HEK293 (cell line): ENCODE data around the gene CSK.
A peak's percentile ranks its signal among the peaks of the same experiment; 100 is the strongest.

ENCODE experiments used
- CTCF ChIA-PET: fragments of 350-600 bp; formaldehyde crosslinking; extraction: SDS; loops from one replicate; lab custom pipeline; 2021; ENCODE audit warnings: antibody characterized with exemption; lab: Yijun Ruan, JAX
- POLR2A ChIA-PET: fragments of 300-600 bp; formaldehyde crosslinking; extraction: SDS; loops from one replicate; lab custom pipeline; 2020; ENCODE audit warnings: antibody characterized with exemption, inconsistent platforms; lab: Yijun Ruan, JAX
- H3K27ac ChIP-seq: fragments of 200-500 bp; sonication (Bioruptor generic); 2 replicates; pipeline ENCODE4 v1.5.1; 2014; ENCODE audit warnings: low read depth, low read length, control low read depth, inconsistent platforms; ENCODE audit errors: extremely low read depth
- H3K36me3 ChIP-seq, 2 experiments: fragments of 200-500 bp in 1 of 2; sonication (Bioruptor generic) in 1 of 2; 1 replicate in 1 of 2; 2 replicates in 1 of 2; pipeline ENCODE4 v1.5.1; 2014 to 2017; ENCODE audit warnings: inconsistent platforms in 2 of 2, low read length in 2 of 2; ENCODE audit not compliant: control insufficient read depth in 2 of 2, insufficient read depth in 1 of 2
- H3K4me1 ChIP-seq: fragments of 200-500 bp; sonication (Bioruptor generic); 2 replicates; pipeline ENCODE4 v1.5.1; 2014; ENCODE audit warnings: mild to moderate bottlenecking, low read length, inconsistent platforms; ENCODE audit not compliant: control insufficient read depth, insufficient read depth
- H3K4me3 ChIP-seq: 2 replicates; pipeline ENCODE4 v1.5.1; 2011; ENCODE audit warnings: low read depth, mild to moderate bottlenecking, control low read depth, low read length, moderate library complexity
- H3K9me3 ChIP-seq: fragments of 200-500 bp; sonication (Bioruptor generic); 2 replicates; pipeline ENCODE4 v1.5.1; 2014; ENCODE audit warnings: low read depth, low read length, inconsistent platforms; ENCODE audit not compliant: control insufficient read depth, insufficient read depth
- BCL11B ChIP-seq: fragments of 450-650 bp; formaldehyde crosslinking; IDR thresholded peaks from 2 replicates; pipeline ENCODE4 v1.5.1; 2016; ENCODE audit warnings: low read depth, missing biosample characterization, missing genetic modification characterization
- KLF10 ChIP-seq: fragments of 450-650 bp; IDR thresholded peaks from 2 replicates; pipeline ENCODE4 v1.5.1; 2018; ENCODE audit warnings: missing biosample characterization, mild to moderate bottlenecking, missing genetic modification characterization
- PRDM1 ChIP-seq: fragments of 450-650 bp; formaldehyde crosslinking; IDR thresholded peaks from 2 replicates; pipeline ENCODE4; 2016; ENCODE audit warnings: missing biosample characterization, missing genetic modification characterization
- SALL2 ChIP-seq: fragments of 450-650 bp; formaldehyde crosslinking; IDR thresholded peaks from 2 replicates; pipeline ENCODE4 v1.5.0; 2017; ENCODE audit warnings: missing biosample characterization, mild to moderate bottlenecking, missing genetic modification characterization, borderline replicate concordance
- SP3 ChIP-seq: fragments of 450-650 bp; formaldehyde crosslinking; IDR thresholded peaks from 2 replicates; pipeline ENCODE4 v1.5.1; 2016; ENCODE audit warnings: missing biosample characterization, missing genetic modification characterization
- ZEB2 ChIP-seq: fragments of 450-650 bp; formaldehyde crosslinking; IDR thresholded peaks from 2 replicates; pipeline ENCODE4 v1.5.1; 2016; ENCODE audit warnings: missing biosample characterization, missing genetic modification characterization
- ZNF138 ChIP-seq: fragments of 450-650 bp; formaldehyde crosslinking; IDR thresholded peaks from 2 replicates; pipeline ENCODE4 v1.5.1; 2016; ENCODE audit warnings: missing biosample characterization, missing genetic modification characterization, borderline replicate concordance
- ZNF140 ChIP-seq: fragments of 450-650 bp; formaldehyde crosslinking; IDR thresholded peaks from 2 replicates; pipeline ENCODE4 v1.5.1; 2016; ENCODE audit warnings: missing biosample characterization, missing genetic modification characterization
- ZNF248 ChIP-seq: fragments of 450-650 bp; formaldehyde crosslinking; IDR thresholded peaks from 2 replicates; pipeline ENCODE4 v1.5.1; 2017; ENCODE audit warnings: missing biosample characterization, missing genetic modification characterization
- ZNF341 ChIP-seq: fragments of 450-650 bp; formaldehyde crosslinking; IDR thresholded peaks from 2 replicates; pipeline ENCODE4; 2016; ENCODE audit warnings: low read depth, missing biosample characterization, missing genetic modification characterization
- ZNF366 ChIP-seq: fragments of 450-650 bp; formaldehyde crosslinking; conservative IDR thresholded peaks from 2 replicates; pipeline ENCODE4 v1.5.1; 2016; ENCODE audit warnings: missing biosample characterization, missing genetic modification characterization
- ZNF423 ChIP-seq: fragments of 450-650 bp; formaldehyde crosslinking; IDR thresholded peaks from 2 replicates; pipeline ENCODE4 v1.5.1; 2016; ENCODE audit warnings: missing biosample characterization, missing genetic modification characterization
- ZNF433 ChIP-seq: fragments of 450-650 bp; formaldehyde crosslinking; IDR thresholded peaks from 2 replicates; pipeline ENCODE4 v1.5.1; 2016; ENCODE audit warnings: missing biosample characterization, missing genetic modification characterization, low read depth
- ZNF571 ChIP-seq: fragments of 450-650 bp; formaldehyde crosslinking; IDR thresholded peaks from 2 replicates; pipeline ENCODE4 v1.5.0; 2017; ENCODE audit warnings: missing biosample characterization, missing genetic modification characterization
- ZNF600 ChIP-seq: fragments of 450-650 bp; formaldehyde crosslinking; IDR thresholded peaks from 2 replicates; pipeline ENCODE4 v1.5.1; 2016; ENCODE audit warnings: missing biosample characterization, missing genetic modification characterization
- ZNF664 ChIP-seq: fragments of 450-650 bp; formaldehyde crosslinking; IDR thresholded peaks from 2 replicates; pipeline ENCODE4 v1.5.1; 2016; ENCODE audit warnings: missing biosample characterization, missing genetic modification characterization
- ZNF791 ChIP-seq: fragments of 450-650 bp; formaldehyde crosslinking; IDR thresholded peaks from 2 replicates; pipeline ENCODE4 v1.5.1; 2016; ENCODE audit warnings: missing biosample characterization, missing genetic modification characterization
- ZSCAN30 ChIP-seq: fragments of 450-650 bp; IDR thresholded peaks from 2 replicates; pipeline ENCODE4 v1.5.1; 2018; ENCODE audit warnings: missing biosample characterization, mild to moderate bottlenecking, missing genetic modification characterization, moderate library complexity
- TF ChIP-seq, protein P1 (sequence below): fragments of 450-650 bp; formaldehyde crosslinking; IDR thresholded peaks from 2 replicates; pipeline ENCODE4 v1.5.1; 2016; ENCODE audit warnings: missing biosample characterization, missing genetic modification characterization
- TF ChIP-seq, protein P2 (sequence below): fragments of 450-650 bp; formaldehyde crosslinking; IDR thresholded peaks from 2 replicates; pipeline ENCODE4 v1.5.1; 2016; ENCODE audit warnings: missing biosample characterization, missing genetic modification characterization
- TF ChIP-seq, protein P3 (sequence below): fragments of 450-650 bp; formaldehyde crosslinking; IDR thresholded peaks from 2 replicates; pipeline ENCODE4 v1.5.1; 2016; ENCODE audit warnings: missing biosample characterization, missing genetic modification characterization
- TF ChIP-seq, protein P4 (sequence below): fragments of 450-650 bp; formaldehyde crosslinking; optimal IDR thresholded peaks from 2 replicates; pipeline ENCODE3; 2016; ENCODE audit warnings: missing biosample characterization, mild to moderate bottlenecking, missing genetic modification characterization

CSK gene

DNA sequence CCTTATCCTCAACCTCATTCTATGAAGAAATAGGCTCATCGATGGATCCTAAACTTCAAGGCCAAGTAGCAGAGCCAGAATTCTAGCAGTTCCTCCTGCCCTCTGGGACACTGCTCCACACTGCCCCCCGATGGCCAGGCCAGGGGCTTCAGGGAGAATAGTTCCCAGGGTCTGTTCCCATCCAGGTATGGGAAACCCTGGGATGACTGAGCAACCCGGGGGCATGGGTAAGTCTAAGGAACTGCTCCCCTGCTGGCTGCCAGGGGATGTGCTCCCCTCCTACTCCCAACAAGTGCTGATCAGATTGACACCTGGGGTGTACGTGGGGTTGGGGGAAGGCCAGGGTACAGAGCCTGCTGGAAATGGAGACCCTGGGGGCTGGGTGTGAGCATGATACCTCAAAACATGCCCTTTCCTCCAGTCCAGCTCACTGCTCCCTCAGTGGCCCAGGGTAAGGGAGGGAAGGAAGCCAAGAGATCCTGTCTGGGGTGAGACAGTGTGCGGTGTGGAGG, 53.5 kb downstream of the CSK start (continued):
- TF ChIP-seq SP3 (tag by site-specific recombination) (no peak), ZNF138 (tag by site-specific recombination) (no peak), SALL2 (tag by site-specific recombination) (no peak), KLF10 (tag by site-specific recombination) (no peak), BCL11B (no peak), ZNF791 (tag by site-specific recombination) (no peak), ZNF423 (no peak), ZSCAN30 (no peak), ZEB2 (tag by site-specific recombination) (no peak), ZNF664 (tag by site-specific recombination) (no peak)
- TF ChIP-seq, protein P1, sequence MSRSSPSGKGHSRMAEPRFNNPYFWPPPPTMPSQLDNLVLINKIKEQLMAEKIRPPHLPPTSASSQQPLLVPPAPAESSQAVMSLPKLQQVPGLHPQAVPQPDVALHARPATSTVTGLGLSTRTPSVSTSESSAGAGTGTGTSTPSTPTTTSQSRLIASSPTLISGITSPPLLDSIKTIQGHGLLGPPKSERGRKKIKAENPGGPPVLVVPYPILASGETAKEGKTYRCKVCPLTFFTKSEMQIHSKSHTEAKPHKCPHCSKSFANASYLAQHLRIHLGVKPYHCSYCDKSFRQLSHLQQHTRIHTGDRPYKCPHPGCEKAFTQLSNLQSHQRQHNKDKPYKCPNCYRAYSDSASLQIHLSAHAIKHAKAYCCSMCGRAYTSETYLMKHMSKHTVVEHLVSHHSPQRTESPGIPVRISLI (tag by site-specific recombination), result no peak
- TF ChIP-seq, protein P2, sequence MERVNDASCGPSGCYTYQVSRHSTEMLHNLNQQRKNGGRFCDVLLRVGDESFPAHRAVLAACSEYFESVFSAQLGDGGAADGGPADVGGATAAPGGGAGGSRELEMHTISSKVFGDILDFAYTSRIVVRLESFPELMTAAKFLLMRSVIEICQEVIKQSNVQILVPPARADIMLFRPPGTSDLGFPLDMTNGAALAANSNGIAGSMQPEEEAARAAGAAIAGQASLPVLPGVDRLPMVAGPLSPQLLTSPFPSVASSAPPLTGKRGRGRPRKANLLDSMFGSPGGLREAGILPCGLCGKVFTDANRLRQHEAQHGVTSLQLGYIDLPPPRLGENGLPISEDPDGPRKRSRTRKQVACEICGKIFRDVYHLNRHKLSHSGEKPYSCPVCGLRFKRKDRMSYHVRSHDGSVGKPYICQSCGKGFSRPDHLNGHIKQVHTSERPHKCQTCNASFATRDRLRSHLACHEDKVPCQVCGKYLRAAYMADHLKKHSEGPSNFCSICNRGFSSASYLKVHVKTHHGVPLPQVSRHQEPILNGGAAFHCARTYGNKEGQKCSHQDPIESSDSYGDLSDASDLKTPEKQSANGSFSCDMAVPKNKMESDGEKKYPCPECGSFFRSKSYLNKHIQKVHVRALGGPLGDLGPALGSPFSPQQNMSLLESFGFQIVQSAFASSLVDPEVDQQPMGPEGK (tag by site-specific recombination), result peak; percentile 49; the same call in 1 of the 2 replicates
- TF ChIP-seq, protein P3, sequence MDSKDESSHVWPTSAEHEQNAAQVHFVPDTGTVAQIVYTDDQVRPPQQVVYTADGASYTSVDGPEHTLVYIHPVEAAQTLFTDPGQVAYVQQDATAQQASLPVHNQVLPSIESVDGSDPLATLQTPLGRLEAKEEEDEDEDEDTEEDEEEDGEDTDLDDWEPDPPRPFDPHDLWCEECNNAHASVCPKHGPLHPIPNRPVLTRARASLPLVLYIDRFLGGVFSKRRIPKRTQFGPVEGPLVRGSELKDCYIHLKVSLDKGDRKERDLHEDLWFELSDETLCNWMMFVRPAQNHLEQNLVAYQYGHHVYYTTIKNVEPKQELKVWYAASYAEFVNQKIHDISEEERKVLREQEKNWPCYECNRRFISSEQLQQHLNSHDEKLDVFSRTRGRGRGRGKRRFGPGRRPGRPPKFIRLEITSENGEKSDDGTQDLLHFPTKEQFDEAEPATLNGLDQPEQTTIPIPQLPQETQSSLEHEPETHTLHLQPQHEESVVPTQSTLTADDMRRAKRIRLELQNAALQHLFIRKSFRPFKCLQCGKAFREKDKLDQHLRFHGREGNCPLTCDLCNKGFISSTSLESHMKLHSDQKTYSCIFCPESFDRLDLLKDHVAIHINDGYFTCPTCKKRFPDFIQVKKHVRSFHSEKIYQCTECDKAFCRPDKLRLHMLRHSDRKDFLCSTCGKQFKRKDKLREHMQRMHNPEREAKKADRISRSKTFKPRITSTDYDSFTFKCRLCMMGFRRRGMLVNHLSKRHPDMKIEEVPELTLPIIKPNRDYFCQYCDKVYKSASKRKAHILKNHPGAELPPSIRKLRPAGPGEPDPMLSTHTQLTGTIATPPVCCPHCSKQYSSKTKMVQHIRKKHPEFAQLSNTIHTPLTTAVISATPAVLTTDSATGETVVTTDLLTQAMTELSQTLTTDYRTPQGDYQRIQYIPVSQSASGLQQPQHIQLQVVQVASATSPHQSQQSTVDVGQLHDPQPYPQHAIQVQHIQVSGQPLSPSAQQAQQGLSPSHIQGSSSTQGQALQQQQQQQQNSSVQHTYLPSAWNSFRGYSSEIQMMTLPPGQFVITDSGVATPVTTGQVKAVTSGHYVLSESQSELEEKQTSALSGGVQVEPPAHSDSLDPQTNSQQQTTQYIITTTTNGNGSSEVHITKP (tag by site-specific recombination), result no peak

DNA sequence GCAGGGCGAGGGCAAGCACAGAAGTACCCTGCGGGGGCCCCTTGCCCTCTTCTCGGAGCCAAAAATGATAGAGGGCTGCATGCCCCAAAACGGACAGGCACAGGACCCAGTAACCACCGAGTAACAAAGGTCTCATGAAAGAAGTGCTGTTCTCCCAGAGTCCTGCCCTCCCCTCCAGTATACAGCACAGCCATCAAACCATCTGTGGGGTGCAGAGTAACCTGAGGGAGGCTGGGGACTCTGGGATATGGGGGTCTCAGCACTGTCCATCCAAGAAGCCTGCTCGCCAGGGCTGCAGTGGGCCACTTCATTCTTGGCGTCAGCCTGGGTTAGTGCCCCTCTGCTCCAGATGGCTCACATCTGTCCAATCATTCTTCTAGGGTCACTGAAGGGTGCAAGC, 55.0 kb downstream of the CSK start:
- H3K9me3 ChIP-seq, result no peaks in the 10 kb centered on the region
- no peak overlapping the region for H3K4me3 ChIP-seq
- CTCF ChIA-PET, result interaction anchor here (0.6 to 3.4 kb wide), 9 partner anchors 9 to 822 kb away, joined by 3 to 23 read pairs (median 4); partner anchors contain the start of gene CSK
- H3K4me1 ChIP-seq, result peaks cover under 1% of the 10 kb centered on the region; the same call in 1 of the 2 replicates
- peaks cover 7 to 47% of the 10 kb centered on the region in 2 experiments; a peak in 2 of 3 replicates for H3K36me3 ChIP-seq
- TF ChIP-seq ZNF248, result no peak
- TF ChIP-seq ZNF341, result peak; percentile 55
- POLR2A ChIA-PET, result interaction anchor here (2.2 kb wide), 1 partner anchor 65 kb away, joined by 7 read pairs; no protein-coding TSS in a partner anchor
- peak overlapping the region; percentile 22; the same call in 1 of the 2 replicates for H3K27ac ChIP-seq

DNA sequence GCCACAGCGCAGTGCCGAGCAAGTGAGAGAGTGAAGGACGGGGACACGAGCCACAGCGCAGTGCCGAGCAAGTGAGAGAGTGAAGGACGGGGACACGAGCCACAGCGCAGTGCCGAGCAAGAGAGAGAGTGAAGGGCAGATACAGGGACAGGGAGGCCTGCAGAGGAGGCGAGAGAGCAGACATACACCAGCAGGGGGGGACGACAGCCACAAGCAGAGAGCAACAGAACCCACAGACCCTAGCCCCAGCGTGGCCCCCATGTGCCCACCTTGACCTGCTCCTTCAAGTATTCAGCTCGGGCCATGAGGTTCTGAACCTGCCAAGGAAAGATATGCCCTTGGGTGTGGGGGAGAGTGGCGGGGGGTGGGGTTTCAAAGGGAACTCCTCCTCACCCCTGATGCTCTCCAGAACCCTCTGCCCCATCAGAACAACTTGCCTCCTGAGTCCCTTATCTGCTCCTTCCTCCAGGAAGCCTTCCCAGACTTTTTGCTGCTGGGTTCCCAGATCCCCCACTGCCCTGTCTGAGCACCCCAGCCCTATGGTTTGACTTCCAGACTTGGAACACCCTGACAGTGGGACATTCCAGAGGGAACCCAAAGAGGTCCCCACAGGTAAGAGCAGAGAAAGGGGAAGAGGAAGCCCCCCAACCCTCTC, 55.7 kb downstream of the CSK start:
- Histone ChIP-seq H3K27ac (no peak overlapping the region), H3K9me3 (no peaks in the 10 kb centered on the region), H3K4me3 (no peak overlapping the region), H3K36me3 (peaks cover 7 to 47% of the 10 kb centered on the region in 2 experiments; a peak in 2 of 3 replicates), H3K4me1 (peaks cover 5% of the 10 kb centered on the region; the same call in 1 of the 2 replicates)
- CTCF ChIA-PET, result interaction anchor here (0.6 to 3.4 kb wide), 4 partner anchors 64 to 136 kb away, joined by 4 to 23 read pairs (median 6); no protein-coding TSS in a partner anchor
- POLR2A ChIA-PET, result interaction anchor here (0.7 to 2.2 kb wide), 2 partner anchors 64 to 180 kb away, joined by 3 to 7 read pairs; no protein-coding TSS in a partner anchor
- no peak for TF ChIP-seq ZNF664 (tag by site-specific recombination)
- TF ChIP-seq ZNF600, result peak; percentile 52; the same call in 1 of the 2 replicates
- no peak for TF ChIP-seq ZNF366 (tag by site-specific recombination)
- TF ChIP-seq, protein P2 (tag by site-specific recombination), result peak; percentile 42; the same call in 1 of the 2 replicates
- TF ChIP-seq ZNF571, result no peak
- TF ChIP-seq, protein P4, sequence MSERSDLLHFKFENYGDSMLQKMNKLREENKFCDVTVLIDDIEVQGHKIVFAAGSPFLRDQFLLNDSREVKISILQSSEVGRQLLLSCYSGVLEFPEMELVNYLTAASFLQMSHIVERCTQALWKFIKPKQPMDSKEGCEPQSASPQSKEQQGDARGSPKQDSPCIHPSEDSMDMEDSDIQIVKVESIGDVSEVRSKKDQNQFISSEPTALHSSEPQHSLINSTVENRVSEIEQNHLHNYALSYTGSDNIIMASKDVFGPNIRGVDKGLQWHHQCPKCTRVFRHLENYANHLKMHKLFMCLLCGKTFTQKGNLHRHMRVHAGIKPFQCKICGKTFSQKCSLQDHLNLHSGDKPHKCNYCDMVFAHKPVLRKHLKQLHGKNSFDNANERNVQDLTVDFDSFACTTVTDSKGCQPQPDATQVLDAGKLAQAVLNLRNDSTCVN, result no peak
- no peak for TF ChIP-seq ZNF433
- peak; percentile 3; the same call in 1 of the 2 replicates for TF ChIP-seq PRDM1
- TF ChIP-seq ZNF140 (tag by site-specific recombination), result no peak
